Bladder microvascular endothelial cell (primary cell): ENCODE data around the gene SMC3. TPM values are rescaled to one million over a fixed set of nuclear protein-coding genes. Genes with fewer than 3 reads are reported as not detected.

Experiments used
- total RNA-seq: library from RNA; depleted of rRNA; stranded (reverse); fragments of >200 nt; gene quantifications from 2 replicates; pipeline ENCODE4 v1.2.3, GENCODE V29; 2014

SMC3 gene
- total RNA-seq = 19.1 and 30.5 TPM in 2 replicates

GRCh38 chr10:110567201-110568054 is at the start of gene SMC3:
TSS of gene SMC3 (plus strand) at chr10:110567695. CDS start at chr10:110567817, 122 bp downstream.

DNA sequence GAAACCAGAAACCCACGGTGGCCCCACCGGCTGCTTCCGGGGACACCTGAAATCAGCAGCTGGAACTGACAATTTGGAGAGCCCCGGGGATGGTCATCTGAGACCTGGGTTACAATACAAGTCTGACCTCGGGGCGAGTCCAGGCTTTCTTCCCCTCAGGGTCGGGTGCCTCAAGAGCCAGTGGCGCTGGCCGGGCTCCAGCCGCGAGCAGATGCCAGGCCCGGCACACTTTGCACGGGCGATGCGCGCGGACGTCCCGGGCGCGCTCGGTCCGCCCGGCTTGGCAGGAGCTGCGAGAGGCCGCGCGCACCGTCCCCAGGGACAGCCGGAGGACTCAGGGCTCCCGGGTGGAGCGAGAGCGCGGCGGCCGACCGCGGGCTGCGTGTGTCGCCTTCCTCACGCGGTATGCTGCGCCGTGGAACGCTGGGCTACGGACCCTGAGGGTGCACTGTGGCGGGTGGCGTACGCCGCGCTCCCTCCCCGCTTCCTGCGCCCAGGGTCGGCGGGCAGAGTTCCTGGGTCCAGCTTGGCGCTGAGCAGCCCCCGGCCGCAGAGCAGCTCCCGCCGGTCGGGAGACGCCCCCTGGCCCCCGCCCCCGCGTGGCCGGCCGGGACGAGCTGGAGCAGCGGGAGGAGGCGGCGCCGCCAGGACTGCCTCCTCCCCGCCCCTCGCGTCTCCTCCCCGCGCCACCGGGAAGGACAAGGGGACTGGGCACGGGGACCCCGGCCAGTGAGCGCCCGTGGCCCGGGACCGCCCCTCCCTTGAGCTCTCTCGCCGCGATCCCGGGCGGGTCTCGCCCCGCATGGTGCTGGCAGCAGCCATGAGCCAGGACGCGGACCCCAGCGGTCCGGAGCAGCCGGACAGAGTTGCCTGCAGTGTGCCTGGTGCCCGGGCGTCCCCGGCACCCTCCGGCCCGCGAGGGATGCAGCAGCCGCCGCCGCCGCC is 76.4 kb downstream of the SMC3 start, which contains the start of gene RBM20:
Gene RBM20 (plus strand): TSS at position 684 of the 945 bp plus-strand sequence. CDS start 119 bp downstream, at position 803.

Other genes starting within 250 kb of the SMC3 start
- gene DUSP5, start 69.8 kb upstream of the SMC3 start, total RNA-seq = 5.5 and 19.3 TPM in 2 replicates
- 4.0 TPM in 1 of 2 replicates, not detected in the other for gene RBM20, start 76.6 kb downstream of the SMC3 start, total RNA-seq